Subcutaneous adipose tissue (tissue), 4 donors: ENCODE measurements around the gene ADGRG3. TPM values are rescaled to one million over a fixed set of nuclear protein-coding genes. Genes with fewer than 3 reads are reported as not detected.

Experiments
- CTCF ChIP-seq: fragments of 450-650 bp; IDR thresholded peaks from one replicate; pipeline ENCODE4 v1.5.1; 2016; ENCODE audit warnings: low read depth, mild to moderate bottlenecking, control low read depth, antibody characterized with exemption, moderate library complexity
- total RNA-seq, 4 donors: library from RNA; depleted of rRNA; stranded (reverse); fragments of >200 nt; gene quantifications; one replicate each; pipeline ENCODE4 v1.1.0, GENCODE V29; 2016

Gene ADGRG3
- total RNA-seq, 4 donors from 2014 or later: 0.44 to 4.0 (median 2.1) TPM; not detected in 1

- no peak for TF ChIP-seq CTCF
These were observed 39.3 kb upstream of the ADGRG3 start for GRCh38 chr16:57628783-57629293.

GRCh38 chr16:57629516-57630406 lies 38.3 kb upstream of the ADGRG3 start:
- TF ChIP-seq CTCF: no peak

- no peak for TF ChIP-seq CTCF
These were observed 37.7 kb upstream of the ADGRG3 start for GRCh38 chr16:57630407-57630797.

- no peak for TF ChIP-seq CTCF
These were observed 36.9 kb upstream of the ADGRG3 start for GRCh38 chr16:57630931-57631845.

GRCh38 chr16:57632568-57632967 lies 35.5 kb upstream of the ADGRG3 start:
- TF ChIP-seq CTCF: no peak

- no peak for TF ChIP-seq CTCF
These were observed 34.6 kb upstream of the ADGRG3 start for GRCh38 chr16:57633383-57634064.
